ENCODE results near the gene KCNIP3. TPM values are rescaled to one million over a fixed set of nuclear protein-coding genes. Genes with fewer than 3 reads are reported as not detected.
"Not testable (repeated sequence)": the region's sequence is repeated elsewhere in the genome, so short reads cannot be mapped to it uniquely, and the experiment has no call there.

The KCNIP3 gene
- total RNA-seq, 1 donor from 2014 or later: 7.3 TPM

DNA sequence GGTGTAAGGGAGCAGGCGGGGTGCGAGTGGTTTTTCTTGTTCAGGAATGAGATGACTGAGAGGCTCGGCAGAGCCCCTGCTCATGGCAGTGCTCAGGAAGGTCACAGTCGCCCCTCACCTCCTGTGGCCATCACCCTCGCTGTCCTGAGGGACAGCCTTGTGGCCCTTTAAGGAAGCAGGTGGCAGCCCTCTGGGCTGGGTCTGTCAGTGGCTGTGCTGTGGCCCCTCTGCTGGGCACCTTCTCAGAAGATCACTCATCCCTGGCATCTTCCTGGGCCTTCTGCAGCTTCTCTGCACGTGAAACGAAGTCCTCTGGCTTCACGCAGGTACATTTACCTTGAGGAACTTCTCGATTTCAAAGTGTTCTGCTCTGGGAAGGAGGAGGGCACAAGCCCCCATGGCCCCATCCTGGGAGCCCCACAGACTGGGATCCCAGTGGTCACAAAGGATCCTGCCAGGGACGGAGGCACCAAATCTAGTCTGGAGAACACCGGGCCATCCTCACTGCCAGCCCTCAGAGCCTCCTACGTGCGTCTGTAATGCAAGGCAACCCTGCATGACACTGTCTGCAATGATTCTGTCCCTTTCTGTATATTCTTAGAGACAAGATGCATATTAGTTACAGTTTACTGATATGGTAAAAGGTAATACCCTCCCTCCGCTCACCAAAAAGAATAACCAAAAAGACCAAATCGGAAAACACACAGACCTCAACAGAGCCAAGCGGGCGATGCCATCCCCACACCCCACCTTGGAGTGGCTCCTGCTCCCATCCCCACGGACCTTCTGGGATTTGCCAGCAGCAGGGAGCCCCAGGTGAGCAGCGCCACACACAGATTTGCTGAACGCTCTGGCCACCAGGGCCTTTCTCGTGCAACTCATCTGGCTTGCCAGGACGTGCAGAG is 79.4 kb downstream of the KCNIP3 start:
- H3K4me3 Mint-ChIP-seq (ENCODE audit: unreplicated experiment): peak overlapping the region; percentile 67
- H3K27me3 Mint-ChIP-seq (ENCODE audit: unreplicated experiment): peaks cover 14% of the 10 kb centered on the region
- H3K27ac Mint-ChIP-seq (ENCODE audit: unreplicated experiment): peak overlapping the region; percentile 93
- peaks cover 16% of the 10 kb centered on the region for H3K4me1 Mint-ChIP-seq (ENCODE audit: low read depth, unreplicated experiment)
- no peaks in the 10 kb centered on the region for H3K36me3 Mint-ChIP-seq (ENCODE audit: unreplicated experiment)
- TF ChIP-seq CTCF (IDR thresholded peaks at IDR 0.05; ENCODE audit: partially characterized antibody, unreplicated experiment): no peak
- peaks cover 2% of the 10 kb centered on the region for H3K9me3 Mint-ChIP-seq (ENCODE audit: unreplicated experiment)
- DNase-seq: no peak

DNA sequence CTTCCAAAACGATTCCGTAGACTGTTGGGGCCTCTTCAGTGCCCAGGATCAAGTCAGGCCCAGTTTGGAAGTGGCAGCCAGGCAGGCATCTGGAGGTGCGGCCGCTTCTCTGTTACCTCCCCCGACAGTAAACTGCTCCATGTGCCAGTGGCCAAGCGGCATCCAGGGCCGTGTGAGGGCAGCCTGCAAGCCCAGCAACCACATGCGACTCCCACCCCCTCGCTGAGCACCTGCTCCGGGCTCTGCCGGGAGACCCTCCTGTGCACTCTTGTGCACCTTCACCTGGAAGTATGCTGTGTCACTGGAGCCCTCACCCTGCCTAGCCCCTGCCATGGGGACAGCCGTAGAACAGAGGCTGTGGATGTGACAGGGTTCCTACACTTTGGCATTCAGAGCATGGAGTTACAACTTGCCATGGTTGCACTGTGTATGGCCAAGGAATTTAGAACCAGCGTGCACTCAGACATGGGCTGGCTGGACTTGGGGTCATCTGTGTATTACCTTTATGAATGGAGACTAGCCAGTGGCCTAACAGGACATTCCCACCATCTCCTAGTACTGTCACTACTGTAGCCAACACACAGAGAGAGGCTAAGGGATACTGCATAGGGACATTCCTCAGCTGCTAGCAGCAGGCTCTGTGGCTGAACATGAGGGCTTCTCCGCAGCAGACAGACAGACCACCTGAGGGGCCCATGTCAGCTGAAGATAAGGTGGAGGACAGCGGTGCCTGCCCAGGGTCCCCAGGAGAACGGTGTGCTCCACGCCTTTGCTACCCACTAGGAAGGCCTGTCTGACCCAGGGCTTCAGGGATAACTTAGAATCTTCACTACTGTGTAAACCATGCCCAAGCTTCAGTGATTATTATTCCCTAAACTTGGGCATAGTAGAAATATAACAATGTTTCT is 80.3 kb downstream of the KCNIP3 start:
- peak overlapping the region; percentile 30 for H3K4me3 Mint-ChIP-seq (ENCODE audit: unreplicated experiment)

GRCh38 chr2:95378281-95378680 is 81.1 kb downstream of the KCNIP3 start:
- H3K27ac Mint-ChIP-seq (ENCODE audit: unreplicated experiment); H3K4me3 Mint-ChIP-seq (ENCODE audit: unreplicated experiment); DNase-seq; H3K9me3 Mint-ChIP-seq (ENCODE audit: unreplicated experiment); H3K36me3 Mint-ChIP-seq (ENCODE audit: unreplicated experiment): not testable (repeated sequence)
- Mint-ChIP-seq H3K27me3 (ENCODE audit: unreplicated experiment) (peaks cover 10% of the 10 kb centered on the region), H3K4me1 (ENCODE audit: low read depth, unreplicated experiment) (peaks cover 16% of the 10 kb centered on the region)

More for the DNA sequence above, 80.3 kb downstream of the KCNIP3 start:
- Mint-ChIP-seq H3K27ac (ENCODE audit: unreplicated experiment) (no peak overlapping the region), H3K27me3 (ENCODE audit: unreplicated experiment) (peaks cover 12% of the 10 kb centered on the region), H3K9me3 (ENCODE audit: unreplicated experiment) (peaks cover 2% of the 10 kb centered on the region), H3K36me3 (ENCODE audit: unreplicated experiment) (no peaks in the 10 kb centered on the region), H3K4me1 (ENCODE audit: low read depth, unreplicated experiment) (peaks cover 16% of the 10 kb centered on the region)
- no peak for TF ChIP-seq CTCF (IDR thresholded peaks at IDR 0.05; ENCODE audit: partially characterized antibody, unreplicated experiment)
- no peak for DNase-seq

GRCh38 chr2:95379371-95379831 is 82.3 kb downstream of the KCNIP3 start:
- no peak overlapping the region for H3K4me3 Mint-ChIP-seq (ENCODE audit: unreplicated experiment)
- H3K4me1 Mint-ChIP-seq (ENCODE audit: low read depth, unreplicated experiment): peaks cover 18% of the 10 kb centered on the region
- H3K9me3 Mint-ChIP-seq (ENCODE audit: unreplicated experiment): peaks cover 2% of the 10 kb centered on the region
- H3K27ac Mint-ChIP-seq (ENCODE audit: unreplicated experiment): no peak overlapping the region
- no peak for DNase-seq
- no peaks in the 10 kb centered on the region for H3K36me3 Mint-ChIP-seq (ENCODE audit: unreplicated experiment)
- TF ChIP-seq CTCF (IDR thresholded peaks at IDR 0.05; ENCODE audit: partially characterized antibody, unreplicated experiment): no peak
- peaks cover 12% of the 10 kb centered on the region for H3K27me3 Mint-ChIP-seq (ENCODE audit: unreplicated experiment)

GRCh38 chr2:95380280-95380679 is 83.1 kb downstream of the KCNIP3 start:
- no peak for DNase-seq
- Mint-ChIP-seq H3K4me1 (ENCODE audit: low read depth, unreplicated experiment) (peaks cover 15% of the 10 kb centered on the region), H3K4me3 (ENCODE audit: unreplicated experiment) (no peak overlapping the region), H3K27me3 (ENCODE audit: unreplicated experiment) (peaks cover 11% of the 10 kb centered on the region), H3K27ac (ENCODE audit: unreplicated experiment) (peak overlapping the region; percentile 10), H3K36me3 (ENCODE audit: unreplicated experiment) (no peaks in the 10 kb centered on the region), H3K9me3 (ENCODE audit: unreplicated experiment) (peaks cover 2% of the 10 kb centered on the region)
- no peak for TF ChIP-seq CTCF (IDR thresholded peaks at IDR 0.05; ENCODE audit: partially characterized antibody, unreplicated experiment)
